CD4-positive, alpha-beta T cell treated with Interleukin-17A for 4 hours (primary cell): ENCODE results near the gene FXYD2.
"Not testable (repeated sequence)": the region's sequence is repeated elsewhere in the genome, so short reads cannot be mapped to it uniquely, and the experiment has no call there.

Experiments
- DNase-seq: peaks from one replicate; pipeline ENCODE4 v3.0.0-alpha.2; 2020; ENCODE audit warnings: mixed read lengths

Gene FXYD2

GRCh38 chr11:117824571-117825537 is at the start of gene FXYD2:
Gene FXYD2, minus strand, starts transcription at chr11:117824744. Its CDS starts 66 bp downstream, at chr11:117824678.
- no peak for DNase-seq

- DNase-seq, result no peak
Observed at GRCh38 chr11:117873828-117874125, 49.2 kb upstream of the FXYD2 start.

- DNase-seq, result no peak
Observed at GRCh38 chr11:117872975-117873827, 48.7 kb upstream of the FXYD2 start.

GRCh38 chr11:117872420-117872961 is 47.9 kb upstream of the FXYD2 start:
- DNase-seq, result no peak

- no peak for DNase-seq
Observed at GRCh38 chr11:117871784-117872183, 47.2 kb upstream of the FXYD2 start.

GRCh38 chr11:117871160-117871559 is 46.6 kb upstream of the FXYD2 start:
- no peak for DNase-seq

GRCh38 chr11:117870103-117870952 is 45.8 kb upstream of the FXYD2 start:
- no peak for DNase-seq

GRCh38 chr11:117869604-117870003 is 45.1 kb upstream of the FXYD2 start:
- DNase-seq, result no peak

GRCh38 chr11:117868815-117869561 is 44.4 kb upstream of the FXYD2 start:
- no peak for DNase-seq

- DNase-seq, result no peak
Observed at GRCh38 chr11:117868088-117868487, 43.5 kb upstream of the FXYD2 start.

GRCh38 chr11:117866526-117866925 is 42.0 kb upstream of the FXYD2 start:
- DNase-seq, result no peak

GRCh38 chr11:117865546-117865945 is 41.0 kb upstream of the FXYD2 start:
- DNase-seq, result not testable (repeated sequence)

GRCh38 chr11:117863383-117863782 is 38.8 kb upstream of the FXYD2 start:
- no peak for DNase-seq

GRCh38 chr11:117862753-117863152 is 38.2 kb upstream of the FXYD2 start:
- DNase-seq, result no peak

- DNase-seq, result no peak
Observed at GRCh38 chr11:117862019-117862725, 37.6 kb upstream of the FXYD2 start.

GRCh38 chr11:117861151-117862018 is 36.8 kb upstream of the FXYD2 start:
- no peak for DNase-seq

- DNase-seq, result no peak
Observed at GRCh38 chr11:117860139-117860538, 35.6 kb upstream of the FXYD2 start.

GRCh38 chr11:117859488-117860112 is 35.1 kb upstream of the FXYD2 start:
- DNase-seq, result no peak

GRCh38 chr11:117859061-117859460 is 34.5 kb upstream of the FXYD2 start:
- DNase-seq, result no peak
